Keratinocyte (primary cell): ENCODE data around the gene MYO1G. TPM values are rescaled to one million over a fixed set of nuclear protein-coding genes. Genes with fewer than 3 reads are reported as not detected.

Experiments
- DNase-seq: peaks from one replicate; pipeline ENCODE4 v3.0.0-alpha.2; 2011; ENCODE audit warnings: low read depth, missing footprints, low spot score
- FAIRE-seq: peaks from 2 replicates; lab custom pipeline; 2011; peaks lifted over from hg19 to GRCh38; lab: Jason Lieb, UNC
- H2AFZ ChIP-seq: 2 replicates; pipeline ENCODE4 v1.6.0; 2012; ENCODE audit warnings: low read length, control low read depth, inconsistent platforms; ENCODE audit not compliant: control insufficient read depth
- H3K27ac ChIP-seq: 2 replicates; pipeline ENCODE4 v1.5.1; 2011; ENCODE audit warnings: low read length; ENCODE audit not compliant: control insufficient read depth, insufficient read depth
- H3K27me3 ChIP-seq: 3 replicates; pipeline ENCODE4 v1.6.0; 2011; ENCODE audit warnings: low read length; ENCODE audit not compliant: control insufficient read depth, insufficient read depth; ENCODE audit errors: extremely low read depth
- H3K36me3 ChIP-seq, 2 experiments: 2 replicates in 1 of 2; 3 replicates in 1 of 2; pipeline ENCODE4 v1.5.1; 2011; ENCODE audit warnings: low read length in 2 of 2, mild to moderate bottlenecking in 1 of 2; ENCODE audit not compliant: control insufficient read depth in 2 of 2, insufficient read depth in 2 of 2; ENCODE audit errors: extremely low read depth in 1 of 2
- H3K4me1 ChIP-seq: 3 replicates; pipeline ENCODE4 v1.5.1; 2011; ENCODE audit warnings: low read length; ENCODE audit not compliant: control insufficient read depth, insufficient read depth; ENCODE audit errors: extremely low read depth
- H3K4me2 ChIP-seq: 3 replicates; pipeline ENCODE4 v1.6.0; 2011; ENCODE audit warnings: low read depth, low read length; ENCODE audit not compliant: control insufficient read depth, insufficient read depth; ENCODE audit errors: extremely low read depth
- H3K4me3 ChIP-seq, 3 experiments: fragments of 200-600 bp in 1 of 3; sonication (generic) in 1 of 3; 2 replicates in 2 of 3; 3 replicates in 1 of 3; pipeline ENCODE4 v1.5.1; 2011 to 2016; ENCODE audit warnings: low read length in 3 of 3, mild to moderate bottlenecking in 3 of 3, control low read depth in 2 of 3, inconsistent platforms in 1 of 3, low read depth in 1 of 3, mixed read lengths in 1 of 3, mixed run types in 1 of 3, moderate library complexity in 1 of 3; ENCODE audit not compliant: control insufficient read depth in 2 of 3, insufficient read depth in 2 of 3; ENCODE audit errors: extremely low read depth in 1 of 3
- H3K79me2 ChIP-seq: 2 replicates; pipeline ENCODE4 v1.6.0; 2012; ENCODE audit warnings: low read length; ENCODE audit not compliant: control insufficient read depth, insufficient read depth
- H3K9ac ChIP-seq: 3 replicates; pipeline ENCODE4 v1.6.0; 2011; ENCODE audit warnings: low read length; ENCODE audit not compliant: control insufficient read depth, insufficient read depth; ENCODE audit errors: extremely low read depth
- H3K9me1 ChIP-seq: 3 replicates; pipeline ENCODE4 v1.6.0; 2011; ENCODE audit warnings: low read length; ENCODE audit not compliant: control insufficient read depth, insufficient read depth; ENCODE audit errors: extremely low read depth
- H3K9me3 ChIP-seq: 2 replicates; pipeline ENCODE4 v1.5.1; 2012; ENCODE audit warnings: low read depth, low read length; ENCODE audit not compliant: control insufficient read depth
- H4K20me1 ChIP-seq: 3 replicates; pipeline ENCODE4 v1.6.0; 2011; ENCODE audit warnings: low read length; ENCODE audit not compliant: control insufficient read depth, insufficient read depth; ENCODE audit errors: extremely low read depth
- CTCF ChIP-seq, 3 experiments: IDR thresholded peaks in 1 of 3; conservative IDR thresholded peaks in 1 of 3; optimal IDR thresholded peaks in 1 of 3; 2 replicates in 2 of 3; 3 replicates in 1 of 3; pipeline versions ENCODE3 to v1.5.1; 2011; ENCODE audit warnings: low read length in 3 of 3, mild to moderate bottlenecking in 3 of 3, moderate library complexity in 2 of 3, control low read depth in 1 of 3, inconsistent platforms in 1 of 3; ENCODE audit not compliant: insufficient read depth in 2 of 3; ENCODE audit errors: extremely low read depth in 1 of 3
- EZH2 ChIP-seq: IDR thresholded peaks from one replicate; pipeline ENCODE4 v1.6.1; 2012; ENCODE audit warnings: inconsistent platforms, mild to moderate bottlenecking, low read length, moderate library complexity
- dilution Hi-C: fragments of 300-500 bp; cut with MboI; formaldehyde crosslinking; loops from one replicate; pipeline ENCODE4 v1.7.0; 2020; ENCODE audit warnings: low sequenced_read_pairs; ENCODE audit not compliant: extremely low pct_ligation_motif_present
- polyA plus RNA-seq, 5 experiments: library from polyadenylated mRNA; depleted of rRNA in 3 of 5; stranded (reverse) in 3 of 5; stranded (forward) in 1 of 5; unstranded in 1 of 5; fragments of >200 nt; gene quantifications; 1 replicate in 1 of 5; 2 replicates in 3 of 5; 3 replicates in 1 of 5; pipeline versions ENCODE4 v1.2.1 to v1.2.3, GENCODE V29; 2011 to 2012; ENCODE audit warnings: missing spikeins in 2 of 5, low read depth in 1 of 5, low replicate concordance in 1 of 5

The MYO1G gene
- polyA plus RNA-seq, 1 donor (not counting 4 experiments of a cell fraction or from before 2014, with no cell fraction given) = 0.03 TPM

- H3K9me1 ChIP-seq = no peaks in the 10 kb centered on the region
- no peak overlapping the region for H3K4me2 ChIP-seq
- H3K79me2 ChIP-seq = no peaks in the 10 kb centered on the region
- DNase-seq (no peak), FAIRE-seq (no peak)
- no peaks in the 10 kb centered on the region for H3K9me3 ChIP-seq
- no peaks in the 10 kb centered on the region for H3K4me1 ChIP-seq
- TF ChIP-seq EZH2 (no peak), CTCF (optimal IDR thresholded peaks at IDR 0.05 in 1 of 3, IDR thresholded peaks at IDR 0.05 in 1 of 3, conservative IDR thresholded peaks at IDR 0.05 in 1 of 3; ENCODE audit: extremely low read depth in 1 of 3, insufficient read depth in 2 of 3, low read length in 3 of 3) (no peak)
- no peak overlapping the region for H3K4me3 ChIP-seq
- H3K27me3 ChIP-seq = no peaks in the 10 kb centered on the region
- no peak overlapping the region for H3K27ac ChIP-seq
- dilution Hi-C loops = no loop called here
- H4K20me1 ChIP-seq = no peaks in the 10 kb centered on the region
- no peak overlapping the region for H3K9ac ChIP-seq
- no peak overlapping the region for H2AFZ ChIP-seq
- no peaks in the 10 kb centered on the region for H3K36me3 ChIP-seq
Measured at GRCh38 chr7:44943631-44944030, 35.2 kb downstream of the MYO1G start.

DNA sequence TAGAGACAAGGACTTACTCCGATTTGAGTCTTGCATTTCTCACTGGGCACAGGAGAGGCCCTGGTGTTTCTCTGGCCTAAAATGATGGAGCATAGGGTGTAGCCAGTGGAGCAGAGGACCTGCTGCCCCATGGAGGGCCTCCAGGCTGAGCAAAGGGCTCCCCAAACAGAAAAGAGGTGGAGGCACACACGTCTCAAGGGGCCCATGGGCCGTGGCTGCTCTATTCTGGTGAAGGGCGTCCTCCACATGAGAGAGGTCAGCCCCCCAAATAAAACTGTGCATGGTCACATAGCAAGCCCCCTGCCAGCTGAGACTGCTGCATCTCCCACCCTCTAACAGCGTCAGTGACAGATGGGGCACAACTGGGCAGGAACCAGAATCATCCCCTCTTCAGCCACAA is 41.4 kb downstream of the MYO1G start:
- H3K27me3 ChIP-seq = peaks cover 13% of the 10 kb centered on the region
- no peak overlapping the region for H3K4me2 ChIP-seq
- no peak overlapping the region for H3K9ac ChIP-seq
- FAIRE-seq (no peak), DNase-seq (no peak)
- no peaks in the 10 kb centered on the region for H3K4me1 ChIP-seq
- H3K4me3 ChIP-seq = no peak overlapping the region
- TF ChIP-seq CTCF (optimal IDR thresholded peaks at IDR 0.05 in 1 of 3, IDR thresholded peaks at IDR 0.05 in 1 of 3, conservative IDR thresholded peaks at IDR 0.05 in 1 of 3; ENCODE audit: extremely low read depth in 1 of 3, insufficient read depth in 2 of 3, low read length in 3 of 3) (no peak), EZH2 (no peak)
- no peaks in the 10 kb centered on the region for H3K79me2 ChIP-seq
- H3K9me3 ChIP-seq = no peaks in the 10 kb centered on the region
- H4K20me1 ChIP-seq = no peaks in the 10 kb centered on the region
- H3K27ac ChIP-seq = no peak overlapping the region
- H3K9me1 ChIP-seq = no peaks in the 10 kb centered on the region
- no peaks in the 10 kb centered on the region for H3K36me3 ChIP-seq
- dilution Hi-C loops = no loop called here
- no peak overlapping the region for H2AFZ ChIP-seq
